Measurements from ENCODE around the gene PKN1. TPM values are rescaled to one million over a fixed set of nuclear protein-coding genes. Genes with fewer than 3 reads are reported as not detected.

Gene PKN1
- total and polyA plus RNA-seq, 2 experiments from 2014 or later, result 47.2 to 128 TPM

DNA sequence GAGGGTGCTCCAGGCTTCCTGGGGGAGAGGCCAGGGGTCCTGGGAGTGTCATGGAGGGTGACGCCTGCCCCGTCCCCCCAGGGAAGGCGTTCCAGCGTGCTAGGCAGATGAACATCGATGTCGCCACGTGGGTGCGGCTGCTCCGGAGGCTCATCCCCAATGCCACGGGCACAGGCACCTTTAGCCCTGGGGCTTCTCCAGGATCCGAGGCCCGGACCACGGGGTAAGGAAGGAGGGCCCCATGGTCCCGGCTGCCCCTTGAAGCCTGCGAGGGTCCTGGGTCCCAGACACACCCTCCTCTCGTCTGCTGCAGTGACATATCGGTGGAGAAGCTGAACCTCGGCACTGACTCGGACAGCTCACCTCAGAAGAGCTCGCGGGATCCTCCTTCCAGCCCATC, 30.6 kb downstream of the PKN1 start:
- H4K20me1 ChIP-seq (ENCODE audit: insufficient read depth), result no peaks in the 10 kb centered on the region
- 94 to 98% methylated on average over 19 to 21 of the region's 21 CpGs for WGBS, 2 experiments (ENCODE audit: low coverage in 1 of 2, low lambda C conversion rate in 2 of 2, missing lambda C conversion rate in 2 of 2)
- H3K9me3 ChIP-seq (ENCODE audit: low read depth), result no peaks in the 10 kb centered on the region
- no peak overlapping the region for H2AFZ ChIP-seq
- H3F3A ChIP-seq (ENCODE audit: insufficient read depth), result no peaks in the 10 kb centered on the region
- in situ Hi-C loops (cut with MboI), result no loop called here
- no peak overlapping the region for H3K9ac ChIP-seq
- no peaks in the 10 kb centered on the region for H3K27me3 ChIP-seq (replicated peaks; ENCODE audit: insufficient read depth)
- DNase-seq, result no peak
- no peak overlapping the region for H3K4me2 ChIP-seq (ENCODE audit: unreplicated experiment)
- no peaks in the 10 kb centered on the region for H3K9me2 ChIP-seq (ENCODE audit: insufficient read depth)
- no peaks in the 10 kb centered on the region for H3K4me1 ChIP-seq (ENCODE audit: insufficient read depth)
- no peak for TF ChIP-seq EZH2 (IDR thresholded peaks at IDR 0.05; ENCODE audit: insufficient read depth, poor library complexity, severe bottlenecking)
- H3K4me3 ChIP-seq, result no peak overlapping the region
- no peaks in the 10 kb centered on the region for H3K79me2 ChIP-seq (ENCODE audit: insufficient read depth)
- no peak overlapping the region for H3K27ac ChIP-seq
- peaks cover 13% of the 10 kb centered on the region for H3K36me3 ChIP-seq (ENCODE audit: low read depth)

DNA sequence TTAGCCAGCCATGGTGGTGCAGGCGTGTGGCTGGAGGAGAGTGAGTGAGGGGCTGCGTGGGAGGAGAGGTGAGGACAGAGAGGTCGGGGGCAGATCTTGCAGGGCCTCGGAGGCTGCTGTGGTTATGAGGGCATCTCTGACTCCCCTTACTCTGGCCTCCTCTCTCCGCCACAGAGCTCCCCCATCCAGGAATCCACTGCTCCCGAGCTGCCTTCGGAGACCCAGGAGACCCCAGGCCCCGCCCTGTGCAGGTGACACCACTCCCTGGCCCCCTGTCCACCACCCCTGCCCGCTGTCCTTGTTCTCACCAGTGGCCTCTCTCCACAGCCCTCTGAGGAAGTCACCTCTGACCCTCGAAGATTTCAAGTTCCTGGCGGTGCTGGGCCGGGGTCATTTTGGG, 34.3 kb downstream of the PKN1 start:
- in situ Hi-C loops (cut with MboI), result no loop called here
- H3K9me3 ChIP-seq (ENCODE audit: low read depth), result no peaks in the 10 kb centered on the region
- H2AFZ ChIP-seq, result no peak overlapping the region
- 81 to 87% methylated on average over 12 of the region's 12 CpGs for WGBS, 2 experiments (ENCODE audit: low coverage in 1 of 2, low lambda C conversion rate in 2 of 2, missing lambda C conversion rate in 2 of 2)
- peaks cover 10% of the 10 kb centered on the region for H3K36me3 ChIP-seq (ENCODE audit: low read depth)
- no peaks in the 10 kb centered on the region for H4K20me1 ChIP-seq (ENCODE audit: insufficient read depth)
- no peak overlapping the region for H3K4me2 ChIP-seq (ENCODE audit: unreplicated experiment)
- H3K9me2 ChIP-seq (ENCODE audit: insufficient read depth), result no peaks in the 10 kb centered on the region
- TF ChIP-seq EZH2phosphoT487 (IDR thresholded peaks at IDR 0.05; ENCODE audit: insufficient read depth, low read depth), result no peak
- TF ChIP-seq EZH2 (IDR thresholded peaks at IDR 0.05; ENCODE audit: insufficient read depth, poor library complexity, severe bottlenecking), result no peak
- H3K27ac ChIP-seq, result no peak overlapping the region
- H3K79me2 ChIP-seq (ENCODE audit: insufficient read depth), result no peaks in the 10 kb centered on the region
- no peak overlapping the region for H3K9ac ChIP-seq
- no peaks in the 10 kb centered on the region for H3K27me3 ChIP-seq (replicated peaks; ENCODE audit: insufficient read depth)
- H3K4me1 ChIP-seq (ENCODE audit: insufficient read depth), result no peaks in the 10 kb centered on the region
- no peaks in the 10 kb centered on the region for H3F3A ChIP-seq (ENCODE audit: insufficient read depth)
- H3K4me3 ChIP-seq, result no peak overlapping the region
- no peak for DNase-seq

DNA sequence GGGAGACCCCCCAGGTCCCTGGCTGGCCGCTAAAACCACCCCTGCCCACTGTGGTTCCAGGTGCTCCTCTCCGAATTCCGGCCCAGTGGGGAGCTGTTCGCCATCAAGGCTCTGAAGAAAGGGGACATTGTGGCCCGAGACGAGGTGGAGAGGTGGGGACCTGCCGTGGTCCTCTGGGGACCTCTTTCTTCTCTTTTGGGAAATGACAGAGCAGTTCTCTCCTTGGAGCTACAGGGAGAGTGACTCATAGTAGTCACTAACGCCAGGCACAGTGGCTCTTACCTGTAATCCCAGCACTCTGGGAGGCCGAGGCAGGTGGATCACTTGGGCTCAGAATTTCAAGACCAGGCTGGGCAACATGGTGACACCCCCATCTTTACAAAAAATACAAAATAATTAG, 34.7 kb downstream of the PKN1 start:
- Histone ChIP-seq H3K79me2 (ENCODE audit: insufficient read depth) (no peaks in the 10 kb centered on the region), H3K36me3 (ENCODE audit: low read depth) (peaks cover 10% of the 10 kb centered on the region), H3F3A (ENCODE audit: insufficient read depth) (no peaks in the 10 kb centered on the region), H3K9me2 (ENCODE audit: insufficient read depth) (no peaks in the 10 kb centered on the region), H3K27me3 (replicated peaks; ENCODE audit: insufficient read depth) (no peaks in the 10 kb centered on the region), H4K20me1 (ENCODE audit: insufficient read depth) (no peaks in the 10 kb centered on the region), H3K4me3 (no peak overlapping the region), H3K4me2 (ENCODE audit: unreplicated experiment) (no peak overlapping the region), H2AFZ (no peak overlapping the region), H3K4me1 (ENCODE audit: insufficient read depth) (no peaks in the 10 kb centered on the region), H3K9ac (no peak overlapping the region), H3K9me3 (ENCODE audit: low read depth) (no peaks in the 10 kb centered on the region), H3K27ac (no peak overlapping the region)
- 84% methylated on average over 9 of the region's 9 CpGs for WGBS, 2 experiments (ENCODE audit: low coverage in 1 of 2, low lambda C conversion rate in 2 of 2, missing lambda C conversion rate in 2 of 2)
- TF ChIP-seq EZH2phosphoT487 (IDR thresholded peaks at IDR 0.05; ENCODE audit: insufficient read depth, low read depth) (no peak), EZH2 (IDR thresholded peaks at IDR 0.05; ENCODE audit: insufficient read depth, poor library complexity, severe bottlenecking) (no peak)
- no peak for DNase-seq
- in situ Hi-C loops (cut with MboI), result no loop called here

DNA sequence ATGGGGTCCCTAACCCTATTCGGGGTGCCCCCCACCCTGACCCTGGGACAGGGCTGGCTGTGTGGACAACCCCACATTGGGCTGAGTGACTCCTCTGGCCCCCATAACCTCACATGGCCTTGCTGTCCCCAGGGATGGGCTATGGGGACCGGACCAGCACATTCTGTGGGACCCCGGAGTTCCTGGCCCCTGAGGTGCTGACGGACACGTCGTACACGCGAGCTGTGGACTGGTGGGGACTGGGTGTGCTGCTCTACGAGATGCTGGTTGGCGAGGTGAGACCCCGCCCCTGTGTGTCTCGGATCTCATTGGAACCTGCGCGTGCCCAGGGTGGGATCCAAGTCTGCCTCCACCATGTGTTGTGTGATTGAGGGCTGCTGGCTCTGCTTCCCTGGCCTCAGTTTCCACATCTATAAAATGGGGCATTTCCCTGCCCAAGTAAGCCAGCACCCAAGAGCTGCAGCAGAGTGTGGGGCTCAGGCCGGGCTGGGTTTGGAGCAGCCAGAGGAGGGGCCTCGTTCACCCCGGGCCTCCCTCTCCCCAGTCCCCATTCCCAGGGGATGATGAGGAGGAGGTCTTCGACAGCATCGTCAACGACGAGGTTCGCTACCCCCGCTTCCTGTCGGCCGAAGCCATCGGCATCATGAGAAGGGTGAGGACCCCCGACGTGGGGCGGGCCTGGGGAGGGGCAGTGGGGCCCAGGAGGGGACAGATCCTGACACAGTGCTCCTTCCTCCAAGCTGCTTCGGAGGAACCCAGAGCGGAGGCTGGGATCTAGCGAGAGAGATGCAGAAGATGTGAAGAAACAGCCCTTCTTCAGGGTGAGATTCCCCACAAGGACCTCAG, 37.1 kb downstream of the PKN1 start:
- Histone ChIP-seq H3K9ac (no peak overlapping the region), H3K9me2 (ENCODE audit: insufficient read depth) (no peaks in the 10 kb centered on the region), H4K20me1 (ENCODE audit: insufficient read depth) (no peaks in the 10 kb centered on the region), H3K36me3 (ENCODE audit: low read depth) (0 out of 2 replicates have a peak, but pooled peaks cover 6% of the 10 kb centered on the region), H3K79me2 (ENCODE audit: insufficient read depth) (no peaks in the 10 kb centered on the region), H3K4me1 (ENCODE audit: insufficient read depth) (peaks cover under 1% of the 10 kb centered on the region), H3K4me3 (no peak overlapping the region), H3K27me3 (replicated peaks; ENCODE audit: insufficient read depth) (no peaks in the 10 kb centered on the region), H3K9me3 (ENCODE audit: low read depth) (no peaks in the 10 kb centered on the region), H2AFZ (no peak overlapping the region), H3K27ac (no peak overlapping the region), H3K4me2 (ENCODE audit: unreplicated experiment) (no peak overlapping the region), H3F3A (ENCODE audit: insufficient read depth) (no peaks in the 10 kb centered on the region)
- DNase-seq, result no peak
- in situ Hi-C loops (cut with MboI), result no loop called here
- no peak for TF ChIP-seq EZH2 (IDR thresholded peaks at IDR 0.05; ENCODE audit: insufficient read depth, poor library complexity, severe bottlenecking)
- no peak for TF ChIP-seq EZH2phosphoT487 (IDR thresholded peaks at IDR 0.05; ENCODE audit: insufficient read depth, low read depth)
- whole genome bisulfite sequencing, 2 experiments (ENCODE audit: low coverage in 1 of 2, low lambda C conversion rate in 2 of 2, missing lambda C conversion rate in 2 of 2), result 83 to 93% methylated on average over 25 to 32 of the region's 32 CpGs

Data from GM23248 (cell line).